ENCODE results near the gene ITGA11.
A peak's percentile ranks its signal among the peaks of the same experiment; 100 is the strongest.

ITGA11 gene

GRCh38 chr15:68302729-68303128, 129.2 kb downstream of the ITGA11 start:
- no peaks in the 10 kb centered on the region for H3K27me3 ChIP-seq (replicated peaks; ENCODE audit: control insufficient read depth, insufficient read depth, low read length)
- no peaks in the 10 kb centered on the region for H3K36me3 ChIP-seq (ENCODE audit: control insufficient read depth, insufficient read depth, low read length)
- TF ChIP-seq, protein P1, sequence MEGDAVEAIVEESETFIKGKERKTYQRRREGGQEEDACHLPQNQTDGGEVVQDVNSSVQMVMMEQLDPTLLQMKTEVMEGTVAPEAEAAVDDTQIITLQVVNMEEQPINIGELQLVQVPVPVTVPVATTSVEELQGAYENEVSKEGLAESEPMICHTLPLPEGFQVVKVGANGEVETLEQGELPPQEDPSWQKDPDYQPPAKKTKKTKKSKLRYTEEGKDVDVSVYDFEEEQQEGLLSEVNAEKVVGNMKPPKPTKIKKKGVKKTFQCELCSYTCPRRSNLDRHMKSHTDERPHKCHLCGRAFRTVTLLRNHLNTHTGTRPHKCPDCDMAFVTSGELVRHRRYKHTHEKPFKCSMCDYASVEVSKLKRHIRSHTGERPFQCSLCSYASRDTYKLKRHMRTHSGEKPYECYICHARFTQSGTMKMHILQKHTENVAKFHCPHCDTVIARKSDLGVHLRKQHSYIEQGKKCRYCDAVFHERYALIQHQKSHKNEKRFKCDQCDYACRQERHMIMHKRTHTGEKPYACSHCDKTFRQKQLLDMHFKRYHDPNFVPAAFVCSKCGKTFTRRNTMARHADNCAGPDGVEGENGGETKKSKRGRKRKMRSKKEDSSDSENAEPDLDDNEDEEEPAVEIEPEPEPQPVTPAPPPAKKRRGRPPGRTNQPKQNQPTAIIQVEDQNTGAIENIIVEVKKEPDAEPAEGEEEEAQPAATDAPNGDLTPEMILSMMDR (IDR thresholded peaks at IDR 0.05; ENCODE audit: insufficient read depth, low read length, poor library complexity, severe bottlenecking): no peak
- H3K4me3 ChIP-seq (replicated peaks; ENCODE audit: low read depth, low read length): no peak overlapping the region
- DNase-seq (ENCODE audit: extremely low read depth, insufficient read length): no peak

- Histone ChIP-seq H3K4me3 (replicated peaks; ENCODE audit: low read depth, low read length) (no peak overlapping the region), H3K36me3 (ENCODE audit: control insufficient read depth, insufficient read depth, low read length) (no peaks in the 10 kb centered on the region), H3K27me3 (replicated peaks; ENCODE audit: control insufficient read depth, insufficient read depth, low read length) (no peaks in the 10 kb centered on the region)
- no peak for DNase-seq (ENCODE audit: extremely low read depth, insufficient read length)
- TF ChIP-seq, protein P1 (IDR thresholded peaks at IDR 0.05; ENCODE audit: insufficient read depth, low read length, poor library complexity, severe bottlenecking): no peak
These were observed 130.7 kb downstream of the ITGA11 start for GRCh38 chr15:68301301-68301700.

GRCh38 chr15:68300115-68300940, 131.6 kb downstream of the ITGA11 start:
- Histone ChIP-seq H3K36me3 (ENCODE audit: control insufficient read depth, insufficient read depth, low read length) (no peaks in the 10 kb centered on the region), H3K4me3 (replicated peaks; ENCODE audit: low read depth, low read length) (no peak overlapping the region)

DNA sequence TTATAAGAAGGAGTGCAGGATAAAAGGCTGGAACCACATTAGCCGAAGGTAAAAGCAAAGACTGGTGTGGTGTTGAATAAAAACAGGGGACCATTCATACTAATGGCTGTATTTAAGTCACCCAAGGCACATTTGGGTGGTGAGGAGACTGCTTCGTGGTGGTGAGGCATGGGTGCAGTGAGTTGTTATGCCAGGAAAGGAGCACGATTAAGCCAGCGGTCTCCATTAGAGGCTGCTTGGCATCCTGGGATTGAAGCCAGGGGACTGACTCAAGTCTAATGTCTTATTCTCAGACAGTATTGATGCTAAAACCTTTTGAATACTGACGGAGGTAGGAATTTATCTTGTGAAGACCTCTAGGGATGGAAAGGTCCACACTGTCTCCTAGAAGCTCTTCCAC, 132.5 kb downstream of the ITGA11 start:
- TF ChIP-seq, protein P1 (IDR thresholded peaks at IDR 0.05; ENCODE audit: insufficient read depth, low read length, poor library complexity, severe bottlenecking): no peak
- Histone ChIP-seq H3K4me3 (replicated peaks; ENCODE audit: low read depth, low read length) (no peak overlapping the region), H3K36me3 (ENCODE audit: control insufficient read depth, insufficient read depth, low read length) (no peaks in the 10 kb centered on the region), H3K27me3 (replicated peaks; ENCODE audit: control insufficient read depth, insufficient read depth, low read length) (no peaks in the 10 kb centered on the region)
- no peak for DNase-seq (ENCODE audit: extremely low read depth, insufficient read length)

More at GRCh38 chr15:68300115-68300940, 131.6 kb downstream of the ITGA11 start:
- H3K27me3 ChIP-seq (replicated peaks; ENCODE audit: control insufficient read depth, insufficient read depth, low read length): no peaks in the 10 kb centered on the region
- TF ChIP-seq, protein P1 (IDR thresholded peaks at IDR 0.05; ENCODE audit: insufficient read depth, low read length, poor library complexity, severe bottlenecking): no peak
- no peak for DNase-seq (ENCODE audit: extremely low read depth, insufficient read length)

DNA sequence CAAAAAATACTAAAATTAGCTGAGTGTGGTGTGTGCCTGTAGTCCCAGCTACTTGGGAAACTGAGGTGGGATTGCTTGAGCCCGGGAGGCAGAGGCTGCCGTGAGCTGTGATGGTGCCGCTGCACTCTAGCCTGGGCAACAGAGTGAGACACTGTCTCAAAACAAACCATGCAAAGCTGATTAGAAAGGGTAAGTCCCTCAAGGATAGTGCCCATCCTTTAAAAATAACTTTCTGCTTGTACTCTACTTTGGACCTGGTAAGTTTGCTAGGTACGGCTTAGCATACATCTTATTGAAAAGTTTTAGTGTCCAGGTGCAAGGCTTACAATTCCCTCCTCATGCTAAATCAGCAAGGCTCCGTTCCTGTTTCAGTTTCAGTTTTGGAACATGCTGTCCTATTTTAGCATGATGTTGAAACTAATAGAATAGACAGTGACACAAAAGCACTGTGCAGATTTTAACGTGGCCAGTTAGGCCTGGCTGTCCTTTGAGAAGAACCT, 133.0 kb downstream of the ITGA11 start:
- TF ChIP-seq, protein P1 (IDR thresholded peaks at IDR 0.05; ENCODE audit: insufficient read depth, low read length, poor library complexity, severe bottlenecking): no peak
- H3K4me3 ChIP-seq (replicated peaks; ENCODE audit: low read depth, low read length): peak overlapping the region; percentile 44
- no peaks in the 10 kb centered on the region for H3K27me3 ChIP-seq (replicated peaks; ENCODE audit: control insufficient read depth, insufficient read depth, low read length)
- no peaks in the 10 kb centered on the region for H3K36me3 ChIP-seq (ENCODE audit: control insufficient read depth, insufficient read depth, low read length)
- peak; percentile 71 for DNase-seq (ENCODE audit: extremely low read depth, insufficient read length)

All from GM06990 (cell line).